Fibroblast of villous mesenchyme (primary cell): ENCODE results near the gene PNPLA1. TPM values are rescaled to one million over a fixed set of nuclear protein-coding genes. Genes with fewer than 3 reads are reported as not detected.

Experiments used
- DNase-seq: peaks from one replicate; pipeline ENCODE4 v3.0.0-alpha.2; 2010; ENCODE audit warnings: low read depth
- H3K4me3 ChIP-seq: 2 replicates; pipeline ENCODE4 v1.5.1; 2011; ENCODE audit warnings: low read depth, mild to moderate bottlenecking, low read length
- total RNA-seq: library from RNA; depleted of rRNA; stranded (reverse); fragments of >200 nt; gene quantifications from 2 replicates; pipeline ENCODE4 v1.2.3, GENCODE V29; 2012
- TF ChIP-seq, protein P1 (sequence below): IDR thresholded peaks from 2 replicates; pipeline ENCODE4 v1.5.1; 2012; ENCODE audit warnings: low read depth, mild to moderate bottlenecking, low read length; ENCODE audit not compliant: insufficient read depth

The PNPLA1 gene
- total RNA-seq, 1 donor = not detected

DNA sequence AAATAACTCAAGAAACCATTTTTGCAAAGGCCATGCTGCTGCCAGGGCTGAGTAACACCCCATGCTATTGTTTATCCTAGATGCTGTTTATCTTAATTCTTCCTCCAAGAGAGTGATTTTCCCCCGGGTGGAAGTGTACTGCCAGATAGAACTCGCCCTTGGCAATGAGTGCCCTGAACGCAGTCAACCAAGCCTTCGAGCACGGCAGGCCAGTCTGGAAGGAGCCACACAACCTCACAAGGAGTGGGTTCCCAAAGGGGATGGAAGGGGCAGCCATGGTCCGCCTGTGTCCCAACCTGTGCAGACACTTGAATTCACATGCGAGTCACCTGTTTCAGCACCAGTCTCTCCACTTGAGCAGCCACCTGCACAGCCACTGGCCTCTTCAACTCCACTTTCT, 31.9 kb downstream of the PNPLA1 start:
- H3K4me3 ChIP-seq = no peak overlapping the region
- TF ChIP-seq, protein P1, sequence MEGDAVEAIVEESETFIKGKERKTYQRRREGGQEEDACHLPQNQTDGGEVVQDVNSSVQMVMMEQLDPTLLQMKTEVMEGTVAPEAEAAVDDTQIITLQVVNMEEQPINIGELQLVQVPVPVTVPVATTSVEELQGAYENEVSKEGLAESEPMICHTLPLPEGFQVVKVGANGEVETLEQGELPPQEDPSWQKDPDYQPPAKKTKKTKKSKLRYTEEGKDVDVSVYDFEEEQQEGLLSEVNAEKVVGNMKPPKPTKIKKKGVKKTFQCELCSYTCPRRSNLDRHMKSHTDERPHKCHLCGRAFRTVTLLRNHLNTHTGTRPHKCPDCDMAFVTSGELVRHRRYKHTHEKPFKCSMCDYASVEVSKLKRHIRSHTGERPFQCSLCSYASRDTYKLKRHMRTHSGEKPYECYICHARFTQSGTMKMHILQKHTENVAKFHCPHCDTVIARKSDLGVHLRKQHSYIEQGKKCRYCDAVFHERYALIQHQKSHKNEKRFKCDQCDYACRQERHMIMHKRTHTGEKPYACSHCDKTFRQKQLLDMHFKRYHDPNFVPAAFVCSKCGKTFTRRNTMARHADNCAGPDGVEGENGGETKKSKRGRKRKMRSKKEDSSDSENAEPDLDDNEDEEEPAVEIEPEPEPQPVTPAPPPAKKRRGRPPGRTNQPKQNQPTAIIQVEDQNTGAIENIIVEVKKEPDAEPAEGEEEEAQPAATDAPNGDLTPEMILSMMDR = no peak
- DNase-seq = no peak

- TF ChIP-seq, protein P1 = peak; percentile 97
- no peak overlapping the region for H3K4me3 ChIP-seq
- DNase-seq = peak; percentile 88
Measured at GRCh38 chr6:36302227-36302976, 32.5 kb downstream of the PNPLA1 start.

GRCh38 chr6:36305885-36306284, 36.0 kb downstream of the PNPLA1 start:
- no peak overlapping the region for H3K4me3 ChIP-seq
- no peak for DNase-seq
- TF ChIP-seq, protein P1 = no peak

GRCh38 chr6:36306375-36306774, 36.5 kb downstream of the PNPLA1 start:
- TF ChIP-seq, protein P1 = no peak
- no peak for DNase-seq
- no peak overlapping the region for H3K4me3 ChIP-seq

DNA sequence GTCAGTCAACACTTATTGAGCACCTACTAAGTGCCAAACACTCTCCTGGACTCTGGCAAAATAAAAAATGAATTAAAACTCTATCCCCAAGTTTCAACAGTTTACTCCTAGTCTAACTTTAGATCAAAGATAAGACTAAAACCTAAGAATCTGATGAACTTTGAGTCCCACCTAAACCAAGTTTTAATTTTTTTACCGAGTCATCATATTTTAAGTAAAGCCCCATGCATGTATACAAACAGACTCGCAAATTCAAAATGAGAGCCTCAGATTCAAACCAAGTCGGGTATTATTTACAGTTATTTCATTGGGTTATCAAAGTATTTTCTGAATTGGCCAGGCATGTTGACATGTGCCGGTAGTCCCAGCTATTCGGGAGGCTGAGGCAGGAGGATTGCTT, 38.7 kb downstream of the PNPLA1 start:
- TF ChIP-seq, protein P1 = no peak
- H3K4me3 ChIP-seq = no peak overlapping the region
- no peak for DNase-seq

DNA sequence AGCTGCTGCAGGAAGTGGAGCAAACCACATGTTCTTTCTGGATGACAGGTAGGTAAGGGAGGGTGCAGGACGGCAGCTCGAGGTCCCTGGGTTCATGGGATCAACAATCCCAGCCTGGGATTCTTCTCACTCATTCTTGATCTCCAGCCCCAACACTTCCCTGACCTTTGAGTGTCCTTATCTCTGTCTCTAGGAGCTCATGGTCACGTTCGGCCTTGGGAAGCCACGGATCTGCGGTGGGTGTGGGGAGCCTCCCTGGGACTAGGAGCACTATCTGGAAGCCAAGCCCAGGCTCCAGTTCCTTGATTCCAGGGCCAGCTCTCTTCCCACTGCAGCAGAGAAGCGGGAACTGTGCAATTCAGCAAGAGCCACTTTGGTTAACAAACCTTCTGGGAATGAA, 39.3 kb downstream of the PNPLA1 start:
- TF ChIP-seq, protein P1 = no peak
- H3K4me3 ChIP-seq = no peak overlapping the region
- DNase-seq = no peak

GRCh38 chr6:36309900-36310299, 40.0 kb downstream of the PNPLA1 start:
- TF ChIP-seq, protein P1 = no peak
- no peak overlapping the region for H3K4me3 ChIP-seq
- DNase-seq = no peak
